HG02943 (cell line): ENCODE results near the gene CYFIP1.

Experiments
- ATAC-seq: cut with Tn5 transposase; IDR thresholded peaks from one replicate; pipeline ENCODE4 v1.9.1; 2021; ENCODE audit warnings: mild to moderate bottlenecking, low read depth, moderate library complexity; ENCODE audit not compliant: unreplicated experiment

CYFIP1 gene

GRCh38 chr15:22951381-22952280, 28.5 kb downstream of the CYFIP1 start:
- no peak for ATAC-seq

- no peak for ATAC-seq
These were observed 29.2 kb downstream of the CYFIP1 start for GRCh38 chr15:22951031-22951380.

GRCh38 chr15:22950256-22950990, 29.7 kb downstream of the CYFIP1 start:
- ATAC-seq, result no peak

- peak; percentile 67 for ATAC-seq
These were observed 31.1 kb downstream of the CYFIP1 start for GRCh38 chr15:22949074-22949547.

GRCh38 chr15:22948056-22948455, 32.1 kb downstream of the CYFIP1 start:
- ATAC-seq, result no peak

DNA sequence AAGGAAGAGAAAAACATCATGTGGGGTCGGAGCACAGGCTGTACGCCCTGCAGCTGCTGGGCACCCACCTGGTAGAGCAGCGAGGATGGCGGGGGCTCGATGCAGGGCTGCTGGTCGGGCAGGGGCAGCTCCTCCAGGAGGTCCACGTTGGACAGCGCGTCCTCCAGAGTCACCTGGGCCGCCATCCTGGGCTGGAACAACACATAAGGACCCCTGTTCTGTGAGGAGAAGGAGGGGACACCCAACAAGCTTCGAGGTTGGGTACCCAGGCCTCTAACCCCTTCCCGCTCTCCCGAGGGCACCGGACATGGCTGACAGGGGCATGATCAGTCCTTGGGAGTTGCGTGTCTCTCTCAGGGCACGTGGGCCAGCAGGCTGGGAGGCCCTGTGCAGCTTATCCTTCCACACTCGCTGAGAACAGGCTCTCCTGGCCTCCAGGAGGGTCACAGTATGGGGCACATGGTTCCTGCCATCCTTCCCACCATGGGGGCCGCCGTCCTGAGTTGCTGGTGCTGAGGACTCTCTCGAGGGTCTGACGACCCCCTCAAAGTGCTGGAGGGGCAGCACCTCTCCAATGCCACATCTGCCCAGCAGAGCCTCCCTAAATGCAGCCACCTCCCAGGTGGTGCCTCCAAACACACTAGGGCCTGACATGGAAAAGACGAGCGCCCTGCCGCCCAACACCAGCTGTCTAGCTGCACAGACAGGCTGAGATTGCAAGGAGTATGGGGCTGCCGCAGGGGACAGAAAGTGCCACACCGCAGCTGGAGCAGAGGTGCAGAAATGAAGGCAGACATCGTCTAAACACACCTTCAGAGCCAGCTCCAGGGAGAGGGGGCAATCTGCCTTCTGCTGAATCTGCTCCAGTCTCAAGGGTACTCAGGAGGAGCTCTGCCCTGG, 32.8 kb downstream of the CYFIP1 start:
- no peak for ATAC-seq

DNA sequence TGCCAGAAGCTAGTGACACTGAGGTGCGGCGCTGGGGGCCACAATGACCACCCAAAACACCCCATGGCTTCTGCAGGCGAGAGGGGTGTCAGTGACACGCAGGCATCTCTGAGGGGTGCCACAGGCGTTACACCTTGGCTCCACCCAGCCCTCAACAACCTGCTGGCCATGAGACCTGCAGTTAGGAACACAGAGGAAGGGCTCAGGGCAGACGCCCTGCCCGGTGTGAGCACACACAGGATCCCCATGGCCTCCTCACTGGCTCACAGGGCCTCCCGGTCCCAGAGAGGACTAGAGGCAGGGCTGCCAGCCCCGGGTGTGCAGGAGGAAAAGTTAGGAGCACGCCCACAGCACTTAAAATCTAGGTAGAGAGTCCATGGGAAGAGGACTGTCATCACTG, 35.1 kb downstream of the CYFIP1 start:
- ATAC-seq, result no peak

GRCh38 chr15:22944651-22945050, 35.5 kb downstream of the CYFIP1 start:
- no peak for ATAC-seq

GRCh38 chr15:22942877-22943276, 37.3 kb downstream of the CYFIP1 start:
- no peak for ATAC-seq

GRCh38 chr15:22942306-22942855, 37.8 kb downstream of the CYFIP1 start:
- no peak for ATAC-seq

DNA sequence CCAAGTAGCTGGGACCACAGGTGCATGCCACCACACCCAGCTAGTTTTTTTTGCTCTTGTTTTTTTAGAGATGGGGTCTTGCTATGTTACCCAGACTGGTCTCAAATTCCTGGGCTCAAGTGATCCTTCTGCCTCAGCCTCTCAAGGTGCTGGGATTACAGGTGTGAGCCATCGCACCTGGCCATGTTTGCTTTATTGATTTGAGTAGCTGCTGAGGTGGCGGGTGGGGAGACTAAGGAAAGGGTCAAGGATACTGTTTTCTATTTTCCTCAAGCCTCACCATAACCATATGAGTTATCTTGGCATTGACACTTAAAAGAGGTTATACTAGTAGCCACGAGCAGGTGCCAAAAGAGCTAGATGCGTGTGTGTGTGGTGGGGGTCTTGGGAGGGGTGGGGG, 39.0 kb downstream of the CYFIP1 start:
- no peak for ATAC-seq

- no peak for ATAC-seq
These were observed 40.5 kb downstream of the CYFIP1 start for GRCh38 chr15:22939652-22940061.

- ATAC-seq, result no peak
These were observed 41.1 kb downstream of the CYFIP1 start for GRCh38 chr15:22939051-22939450.

DNA sequence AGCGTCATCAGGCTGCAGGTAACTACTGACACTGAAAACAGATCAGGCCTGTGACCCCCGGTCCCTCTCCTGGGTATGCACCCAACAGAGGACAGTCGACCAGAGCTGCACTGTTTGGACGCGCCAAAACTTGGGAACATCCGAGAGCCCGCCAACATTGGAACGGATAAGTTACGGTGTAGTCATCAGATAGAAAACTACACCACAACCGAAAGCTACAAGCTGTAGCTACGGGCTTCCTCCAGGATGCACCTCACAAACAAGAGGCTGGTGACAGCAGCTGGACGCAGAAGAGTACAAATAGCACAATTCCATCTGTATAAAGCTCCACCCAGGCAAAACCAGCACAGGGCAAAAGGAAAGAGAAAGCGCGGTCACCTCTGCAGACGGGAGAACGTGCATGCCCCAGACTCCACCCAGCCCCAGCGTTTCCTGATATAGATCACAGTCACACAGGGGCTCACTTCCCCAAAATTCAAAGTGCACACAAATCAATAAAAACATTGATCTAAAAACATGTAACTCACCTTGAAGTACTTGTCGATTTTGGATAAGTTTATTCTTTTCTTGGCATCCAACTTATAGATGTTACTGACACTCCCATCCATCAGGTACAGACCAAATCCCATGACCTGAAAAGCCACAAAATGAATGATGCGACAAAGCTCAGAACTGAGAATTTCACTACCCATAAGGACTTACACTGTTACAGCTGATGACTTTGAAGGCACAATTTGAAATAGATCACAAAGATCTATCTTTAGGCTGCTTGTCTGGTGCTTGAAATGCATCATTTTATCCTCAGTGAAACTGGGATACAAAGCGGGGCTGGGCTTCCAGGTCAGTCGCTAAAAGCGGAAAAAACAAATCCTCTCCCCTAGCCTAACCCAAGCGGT, 43.3 kb downstream of the CYFIP1 start:
- peak; percentile 88 for ATAC-seq

DNA sequence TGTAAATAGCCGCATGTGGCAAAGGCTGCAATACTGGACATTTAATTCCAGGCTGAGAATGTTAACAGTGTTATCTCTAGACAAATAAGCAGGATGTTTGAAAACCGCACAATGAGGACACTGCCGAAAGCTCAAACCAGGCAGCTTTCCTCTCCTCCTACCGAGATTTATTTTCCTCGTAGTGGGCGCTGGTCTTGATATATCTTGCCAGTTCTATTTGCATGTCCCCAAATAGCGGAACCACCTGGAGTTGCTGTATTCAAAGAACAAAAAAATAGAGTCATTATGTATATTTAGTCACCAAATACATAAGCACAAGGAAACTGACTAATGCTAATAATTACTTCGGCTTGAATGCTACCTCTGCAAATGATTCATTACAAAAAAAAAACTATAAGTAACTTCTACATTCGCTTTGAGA, 46.5 kb downstream of the CYFIP1 start:
- no peak for ATAC-seq

DNA sequence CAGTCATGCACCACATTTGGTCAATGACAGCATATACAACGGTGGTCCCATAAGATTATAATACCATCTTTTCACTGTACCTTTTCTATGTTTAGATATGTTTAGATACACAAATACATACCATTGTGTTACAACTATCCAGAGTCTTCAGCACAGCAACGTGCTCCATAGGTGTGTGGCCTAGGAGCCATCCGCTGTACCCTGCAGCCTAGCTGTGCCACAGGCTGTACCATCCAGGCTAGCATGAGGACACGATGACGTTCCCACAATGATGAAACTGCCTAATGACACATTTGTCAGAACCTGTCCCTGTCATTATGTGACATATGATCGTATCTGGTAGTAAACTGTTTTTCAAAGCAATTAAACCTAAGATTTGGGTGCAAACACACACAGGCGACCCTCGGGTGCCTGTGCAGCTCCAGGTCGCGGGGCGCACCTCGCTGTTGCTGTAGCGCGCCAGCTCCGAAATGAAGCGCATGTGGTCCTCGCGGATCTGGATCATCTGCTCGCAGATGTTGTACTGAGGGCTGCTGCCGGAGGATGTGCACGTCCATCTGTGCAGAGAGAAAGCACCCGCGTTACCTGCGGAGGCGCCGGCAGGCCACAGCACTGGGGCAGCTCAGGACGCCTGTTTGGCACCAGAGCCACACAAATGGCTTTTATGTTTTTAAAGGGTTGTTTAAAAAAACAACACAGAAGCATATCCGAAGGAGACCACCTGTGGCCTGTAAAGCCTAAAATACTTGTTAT, 48.2 kb downstream of the CYFIP1 start:
- ATAC-seq, result no peak

DNA sequence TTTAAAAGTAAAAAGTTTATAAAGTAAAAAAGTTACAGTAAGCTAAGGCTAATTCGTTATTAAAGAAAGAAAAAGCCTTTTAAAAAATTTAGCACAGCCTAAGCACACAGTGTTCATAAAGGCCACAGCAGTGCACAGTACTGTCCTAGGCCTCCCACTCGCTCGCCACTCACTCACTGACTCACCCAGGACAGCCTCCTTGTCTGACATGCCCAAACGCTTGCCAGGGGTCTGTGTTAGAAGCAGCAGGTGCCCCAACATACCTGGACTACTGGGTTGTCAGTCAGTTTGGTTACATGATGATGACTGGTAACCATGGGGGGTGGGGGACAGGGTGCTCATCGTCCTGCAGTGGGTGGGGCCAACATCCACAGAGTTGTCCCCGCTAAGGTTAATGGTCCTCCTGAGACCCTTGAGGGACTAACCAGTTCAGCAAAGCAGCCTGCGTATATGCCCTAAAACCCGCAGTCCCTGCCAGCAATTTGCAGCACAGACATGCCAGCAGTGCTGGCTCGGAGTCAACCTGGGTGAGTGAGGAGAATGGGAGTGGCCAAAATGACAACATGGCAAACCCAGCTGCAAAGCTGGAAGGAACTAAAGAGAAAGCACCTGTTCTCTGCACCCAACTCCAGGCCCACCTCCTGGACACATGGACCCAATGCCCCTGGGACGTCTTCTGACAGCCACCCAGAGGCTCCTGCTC, 49.2 kb downstream of the CYFIP1 start:
- no peak for ATAC-seq

- ATAC-seq, result no peak
These were observed 52.4 kb downstream of the CYFIP1 start for GRCh38 chr15:22927761-22928160.
